SK-N-SH (cell line): ENCODE measurements around the gene PHF12. TPM values are rescaled to one million over a fixed set of nuclear protein-coding genes. Genes with fewer than 3 reads are reported as not detected.

Source experiments
- CTCF ChIA-PET: fragments of 300-600, 350-600 bp; formaldehyde crosslinking; extraction: SDS; loops from one replicate; lab custom pipeline; 2021; lab: Yijun Ruan, JAX
- POLR2A ChIA-PET: fragments of 350-600 bp; sonication (Branson Sonifier 250); formaldehyde crosslinking; extraction: SDS; loops from one replicate; lab custom pipeline; 2020; ENCODE audit warnings: antibody characterized with exemption, inconsistent platforms; lab: Yijun Ruan, JAX
- DNase-seq: peaks from one replicate; pipeline ENCODE4 v3.0.0; 2012
- H2AFZ ChIP-seq: fragments of 200-600 bp; sonication (generic); 2 replicates; pipeline ENCODE4 v1.8.1; 2016; ENCODE audit warnings: antibody characterized with exemption, mild to moderate bottlenecking, low read depth
- H3F3A ChIP-seq: fragments of 200-600 bp; sonication (generic); replicated peaks from 2 replicates; pipeline ENCODE3; 2016; ENCODE audit warnings: antibody characterized with exemption, mild to moderate bottlenecking; ENCODE audit not compliant: insufficient read depth
- H3K27ac ChIP-seq, 2 experiments: fragments of 200-500 bp in 1 of 2; fragments of 200-600 bp in 1 of 2; sonication (Bioruptor generic) in 1 of 2; sonication (generic), shearing (Covaris generic) in 1 of 2; 2 replicates each; pipeline versions ENCODE4 v1.5.1 to v1.6.1; 2014 to 2016; ENCODE audit warnings: low read depth in 2 of 2, inconsistent platforms in 1 of 2, low read length in 1 of 2, mild to moderate bottlenecking in 1 of 2, mixed read lengths in 1 of 2
- H3K27me3 ChIP-seq: fragments of 200-600 bp; sonication (generic), shearing (Covaris generic); 2 replicates; pipeline ENCODE4 v1.6.1; 2016; ENCODE audit warnings: mixed run types; ENCODE audit not compliant: insufficient read depth
- H3K36me3 ChIP-seq, 2 experiments: fragments of 200-500 bp in 1 of 2; fragments of 200-600 bp in 1 of 2; sonication (Bioruptor generic) in 1 of 2; sonication (generic) in 1 of 2; replicated peaks in 1 of 2; 2 replicates each; pipeline versions ENCODE3 to v1.5.1; 2014 to 2016; ENCODE audit warnings: low read length in 1 of 2, mild to moderate bottlenecking in 1 of 2; ENCODE audit not compliant: insufficient read depth in 2 of 2, control insufficient read depth in 1 of 2
- H3K4me1 ChIP-seq, 2 experiments: fragments of 200-500 bp in 1 of 2; fragments of 200-600 bp in 1 of 2; sonication (Bioruptor generic) in 1 of 2; sonication (generic), shearing (Covaris generic) in 1 of 2; 2 replicates each; pipeline versions ENCODE4 v1.5.1 to v1.6.1; 2014 to 2016; ENCODE audit warnings: low read depth in 1 of 2, low read length in 1 of 2, mixed run types in 1 of 2; ENCODE audit not compliant: insufficient read depth in 2 of 2, control insufficient read depth in 1 of 2
- H3K4me2 ChIP-seq: fragments of 200-600 bp; sonication (generic), shearing (Covaris generic); 2 replicates; pipeline ENCODE4 v1.6.1; 2017; ENCODE audit warnings: mixed run types
- H3K4me3 ChIP-seq, 2 experiments: fragments of 200-500 bp in 1 of 2; fragments of 200-600 bp in 1 of 2; sonication (Bioruptor generic) in 1 of 2; sonication (generic), shearing (Covaris generic) in 1 of 2; 2 replicates each; pipeline versions ENCODE4 v1.5.1 to v1.8.1; 2014 to 2016; ENCODE audit warnings: low read depth in 2 of 2, inconsistent platforms in 1 of 2, low read length in 1 of 2, mild to moderate bottlenecking in 1 of 2, mixed read lengths in 1 of 2, moderate library complexity in 1 of 2
- H3K79me2 ChIP-seq: fragments of 200-600 bp; sonication (generic); 2 replicates; pipeline ENCODE4 v1.8.1; 2017; ENCODE audit warnings: mild to moderate bottlenecking; ENCODE audit not compliant: insufficient read depth
- H3K9ac ChIP-seq: fragments of 200-600 bp; sonication (generic); 2 replicates; pipeline ENCODE4 v1.6.1; 2017; ENCODE audit warnings: mixed run types
- H3K9me2 ChIP-seq: fragments of 200-600 bp; sonication (generic); 2 replicates; pipeline ENCODE4 v1.6.1; 2017; ENCODE audit warnings: mixed run types
- H3K9me3 ChIP-seq: fragments of 200-600 bp; sonication (generic); 2 replicates; pipeline ENCODE4 v1.6.1; 2017; ENCODE audit warnings: mixed run types, mild to moderate bottlenecking, moderate library complexity
- H4K20me1 ChIP-seq: fragments of 200-600 bp; sonication (generic); 2 replicates; pipeline ENCODE4 v1.6.1; 2017; ENCODE audit warnings: mild to moderate bottlenecking, mixed run types; ENCODE audit not compliant: insufficient read depth
- CHD2 ChIP-seq: fragments of 150-350 bp; IDR thresholded peaks from 2 replicates; pipeline ENCODE4 v1.6.1; 2018; ENCODE audit warnings: low read length; ENCODE audit not compliant: partially characterized antibody
- EP300 ChIP-seq, 2 experiments: IDR thresholded peaks; 2 replicates each; pipeline versions ENCODE4 v1.4.0 to v1.6.1; 2012; ENCODE audit warnings: borderline replicate concordance in 1 of 2, low read depth in 1 of 2, low read length in 1 of 2
- EZH2phosphoT487 ChIP-seq: fragments of 200-600 bp; sonication (generic); IDR thresholded peaks from 2 replicates; pipeline ENCODE4 v1.6.1; 2017; ENCODE audit warnings: low read depth, mixed run types, mild to moderate bottlenecking, antibody characterized with exemption, moderate library complexity, borderline replicate concordance
- FOXM1 ChIP-seq: IDR thresholded peaks from 2 replicates; pipeline ENCODE4 v1.4.0; 2012; ENCODE audit warnings: low read depth, mild to moderate bottlenecking
- GABPA ChIP-seq: IDR thresholded peaks from 2 replicates; pipeline ENCODE4 v1.4.0; 2012; ENCODE audit warnings: low read depth, mild to moderate bottlenecking
- MEF2A ChIP-seq: IDR thresholded peaks from 2 replicates; pipeline ENCODE4 v1.4.0; 2012; ENCODE audit warnings: low read depth, borderline replicate concordance
- NRF1 ChIP-seq: IDR thresholded peaks from 2 replicates; pipeline ENCODE4 v1.6.1; 2012; ENCODE audit warnings: low read depth, mild to moderate bottlenecking, low read length
- POLR2AphosphoS5 ChIP-seq: IDR thresholded peaks from 2 replicates; pipeline ENCODE4 v1.6.1; 2012; ENCODE audit warnings: low read depth, low read length
- RAD21 ChIP-seq: IDR thresholded peaks from 2 replicates; pipeline ENCODE4 v1.6.1; 2012; ENCODE audit warnings: mild to moderate bottlenecking, low read length
- RCOR1 ChIP-seq: fragments of 150-350 bp; IDR thresholded peaks from 2 replicates; pipeline ENCODE4 v1.6.1; 2017; ENCODE audit warnings: antibody characterized with exemption, low read length
- REST ChIP-seq: IDR thresholded peaks from 2 replicates; pipeline ENCODE4 v1.6.1; 2012; ENCODE audit warnings: mild to moderate bottlenecking, low read depth, low read length, moderate library complexity
- TCF12 ChIP-seq: IDR thresholded peaks from 2 replicates; pipeline ENCODE4 v1.4.0; 2012
- TEAD4 ChIP-seq: IDR thresholded peaks from 2 replicates; pipeline ENCODE4 v1.4.0; 2012; ENCODE audit warnings: mild to moderate bottlenecking, borderline replicate concordance; ENCODE audit not compliant: insufficient read depth
- YY1 ChIP-seq: IDR thresholded peaks from 2 replicates; pipeline ENCODE4 v1.4.0; 2012; ENCODE audit warnings: low read depth, mild to moderate bottlenecking
- WGBS: methylation state at CpG from one replicate; pipeline ENCODE4 v1.1.6; 2017; ENCODE audit warnings: low lambda C conversion rate; 5-methylcytosine and 5-hydroxymethylcytosine counted together
- polyA plus RNA-seq, 3 experiments: library from polyadenylated mRNA; depleted of rRNA; stranded (reverse); fragments of >200 nt; gene quantifications; 2 replicates each; pipeline ENCODE4 v1.2.3, GENCODE V29; 2012
- TF ChIP-seq, protein P1 (sequence below): IDR thresholded peaks from 2 replicates; pipeline ENCODE4; 2012
- TF ChIP-seq, protein P2 (sequence below): fragments of 150-350 bp; IDR thresholded peaks from 2 replicates; pipeline ENCODE4 v1.6.1; 2016; ENCODE audit warnings: mild to moderate bottlenecking, low read depth, low read length
- TF ChIP-seq, protein P3 (sequence below): IDR thresholded peaks from 2 replicates; pipeline ENCODE4 v1.4.0; 2012; ENCODE audit warnings: low read depth, borderline replicate concordance
- TF ChIP-seq, protein P4 (sequence below): IDR thresholded peaks from 2 replicates; pipeline ENCODE4 v1.4.0; 2012; ENCODE audit warnings: low read depth, borderline replicate concordance

The PHF12 gene
- polyA plus RNA-seq, 1 of the 3 experiments (the other 2 are of a cell fraction): 24.0 TPM

- no peaks in the 10 kb centered on the region for H4K20me1 ChIP-seq
- POLR2A ChIA-PET: no interaction called here
- H3K9ac ChIP-seq: no peak overlapping the region
- H3K4me1 ChIP-seq: peaks cover 0 to 18% of the 10 kb centered on the region in 2 experiments; a peak in 1 of 4 replicates
- no peaks in the 10 kb centered on the region for H3K9me3 ChIP-seq
- no peak overlapping the region for H3K4me3 ChIP-seq
- no peaks in the 10 kb centered on the region for H3K79me2 ChIP-seq
- H3K27ac ChIP-seq: no peak overlapping the region; a peak in 1 of 4 replicates
- no peaks in the 10 kb centered on the region for H3K27me3 ChIP-seq
- H3F3A ChIP-seq: no peaks in the 10 kb centered on the region
- H3K4me2 ChIP-seq: no peak overlapping the region
- 65% methylated on average over 4 of the region's 8 CpGs for WGBS
- no peak for DNase-seq
- CTCF ChIA-PET: interaction anchor here (0.8 to 3.8 kb wide), 8 partner anchors 22 to 265 kb away, joined by 3 to 25 read pairs (median 4); no protein-coding TSS in a partner anchor
- no peak overlapping the region for H2AFZ ChIP-seq
- TF ChIP-seq POLR2AphosphoS5: no peak
- TF ChIP-seq TCF12: no peak
- TF ChIP-seq, protein P1, sequence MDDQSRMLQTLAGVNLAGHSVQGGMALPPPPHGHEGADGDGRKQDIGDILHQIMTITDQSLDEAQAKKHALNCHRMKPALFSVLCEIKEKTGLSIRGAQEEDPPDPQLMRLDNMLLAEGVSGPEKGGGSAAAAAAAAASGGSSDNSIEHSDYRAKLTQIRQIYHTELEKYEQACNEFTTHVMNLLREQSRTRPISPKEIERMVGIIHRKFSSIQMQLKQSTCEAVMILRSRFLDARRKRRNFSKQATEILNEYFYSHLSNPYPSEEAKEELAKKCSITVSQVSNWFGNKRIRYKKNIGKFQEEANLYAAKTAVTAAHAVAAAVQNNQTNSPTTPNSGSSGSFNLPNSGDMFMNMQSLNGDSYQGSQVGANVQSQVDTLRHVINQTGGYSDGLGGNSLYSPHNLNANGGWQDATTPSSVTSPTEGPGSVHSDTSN: no peak
- TF ChIP-seq EP300 (IDR thresholded peaks at IDR 0.05; ENCODE audit: borderline replicate concordance in 1 of 2, low read depth in 1 of 2, low read length in 1 of 2): no peak
- TF ChIP-seq RCOR1: no peak
- no peak for TF ChIP-seq GABPA
- no peak for TF ChIP-seq YY1
- no peaks in the 10 kb centered on the region for H3K36me3 ChIP-seq
- no peaks in the 10 kb centered on the region for H3K9me2 ChIP-seq
Measured at GRCh38 chr17:28991779-28992178, 40.5 kb upstream of the PHF12 start.

DNA sequence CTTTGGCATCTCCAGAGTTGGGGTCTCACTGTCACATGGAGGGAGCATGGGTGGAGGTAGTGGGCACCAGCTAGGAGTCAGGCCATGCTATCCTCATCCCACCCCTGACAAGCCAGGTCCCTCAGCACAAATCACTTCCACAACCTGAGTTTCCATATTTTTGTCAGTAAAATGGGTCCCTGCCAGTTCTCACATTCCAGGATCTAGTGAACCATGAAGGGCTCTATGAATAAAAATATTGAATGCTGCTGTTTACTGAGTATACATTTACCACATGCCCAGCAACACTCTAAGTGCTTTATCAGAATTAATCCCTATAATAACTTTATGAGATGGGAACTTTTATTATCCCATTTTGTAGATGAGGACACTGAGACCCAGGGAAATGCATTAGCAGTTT, 37.7 kb upstream of the PHF12 start:
- no peaks in the 10 kb centered on the region for H3K9me2 ChIP-seq
- no peaks in the 10 kb centered on the region for H3K79me2 ChIP-seq
- H3K36me3 ChIP-seq: no peaks in the 10 kb centered on the region
- no peaks in the 10 kb centered on the region for H3K9me3 ChIP-seq
- H3K9ac ChIP-seq: no peak overlapping the region
- H3K27me3 ChIP-seq: no peaks in the 10 kb centered on the region
- no peak for DNase-seq
- no peak overlapping the region for H3K4me2 ChIP-seq
- H3F3A ChIP-seq: no peaks in the 10 kb centered on the region
- no peak overlapping the region for H3K4me3 ChIP-seq
- no peak overlapping the region for H2AFZ ChIP-seq
- ChIA-PET CTCF (interaction anchor here (1.8 to 2.8 kb wide), 2 partner anchors 16 to 127 kb away, joined by 4 to 23 read pairs; no protein-coding TSS in a partner anchor), POLR2A (no interaction called here)
- H4K20me1 ChIP-seq: no peaks in the 10 kb centered on the region
- no peak overlapping the region for H3K27ac ChIP-seq
- peaks cover 0 to 17% of the 10 kb centered on the region in 2 experiments; a peak in 1 of 4 replicates for H3K4me1 ChIP-seq
- TF ChIP-seq EZH2phosphoT487 (no peak), FOXM1 (no peak), TEAD4 (no peak), REST (no peak), NRF1 (no peak), RAD21 (no peak), CHD2 (no peak), MEF2A (no peak)
- TF ChIP-seq, protein P2, sequence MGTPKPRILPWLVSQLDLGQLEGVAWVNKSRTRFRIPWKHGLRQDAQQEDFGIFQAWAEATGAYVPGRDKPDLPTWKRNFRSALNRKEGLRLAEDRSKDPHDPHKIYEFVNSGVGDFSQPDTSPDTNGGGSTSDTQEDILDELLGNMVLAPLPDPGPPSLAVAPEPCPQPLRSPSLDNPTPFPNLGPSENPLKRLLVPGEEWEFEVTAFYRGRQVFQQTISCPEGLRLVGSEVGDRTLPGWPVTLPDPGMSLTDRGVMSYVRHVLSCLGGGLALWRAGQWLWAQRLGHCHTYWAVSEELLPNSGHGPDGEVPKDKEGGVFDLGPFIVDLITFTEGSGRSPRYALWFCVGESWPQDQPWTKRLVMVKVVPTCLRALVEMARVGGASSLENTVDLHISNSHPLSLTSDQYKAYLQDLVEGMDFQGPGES: no peak
- TF ChIP-seq, protein P3, sequence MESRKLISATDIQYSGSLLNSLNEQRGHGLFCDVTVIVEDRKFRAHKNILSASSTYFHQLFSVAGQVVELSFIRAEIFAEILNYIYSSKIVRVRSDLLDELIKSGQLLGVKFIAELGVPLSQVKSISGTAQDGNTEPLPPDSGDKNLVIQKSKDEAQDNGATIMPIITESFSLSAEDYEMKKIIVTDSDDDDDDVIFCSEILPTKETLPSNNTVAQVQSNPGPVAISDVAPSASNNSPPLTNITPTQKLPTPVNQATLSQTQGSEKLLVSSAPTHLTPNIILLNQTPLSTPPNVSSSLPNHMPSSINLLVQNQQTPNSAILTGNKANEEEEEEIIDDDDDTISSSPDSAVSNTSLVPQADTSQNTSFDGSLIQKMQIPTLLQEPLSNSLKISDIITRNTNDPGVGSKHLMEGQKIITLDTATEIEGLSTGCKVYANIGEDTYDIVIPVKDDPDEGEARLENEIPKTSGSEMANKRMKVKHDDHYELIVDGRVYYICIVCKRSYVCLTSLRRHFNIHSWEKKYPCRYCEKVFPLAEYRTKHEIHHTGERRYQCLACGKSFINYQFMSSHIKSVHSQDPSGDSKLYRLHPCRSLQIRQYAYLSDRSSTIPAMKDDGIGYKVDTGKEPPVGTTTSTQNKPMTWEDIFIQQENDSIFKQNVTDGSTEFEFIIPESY: no peak
- TF ChIP-seq, protein P4, sequence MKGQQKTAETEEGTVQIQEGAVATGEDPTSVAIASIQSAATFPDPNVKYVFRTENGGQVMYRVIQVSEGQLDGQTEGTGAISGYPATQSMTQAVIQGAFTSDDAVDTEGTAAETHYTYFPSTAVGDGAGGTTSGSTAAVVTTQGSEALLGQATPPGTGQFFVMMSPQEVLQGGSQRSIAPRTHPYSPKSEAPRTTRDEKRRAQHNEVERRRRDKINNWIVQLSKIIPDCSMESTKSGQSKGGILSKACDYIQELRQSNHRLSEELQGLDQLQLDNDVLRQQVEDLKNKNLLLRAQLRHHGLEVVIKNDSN: no peak
- TF ChIP-seq, protein P1: no peak
